Heart left ventricle (tissue), 16 donors: ENCODE results near the gene WDR83. TPM values are rescaled to one million over a fixed set of nuclear protein-coding genes. Genes with fewer than 3 reads are reported as not detected.
"Not testable (repeated sequence)": the region's sequence is repeated elsewhere in the genome, so short reads cannot be mapped to it uniquely, and the experiment has no call there.

Source experiments
- ATAC-seq, 4 donors: fragments of 200-7000 bp; cut with Tn5 transposase; one replicate each; pipeline ENCODE4 v1.9.1; 2020 to 2022; ENCODE audit warnings: moderate library complexity in 4 of 4, mild to moderate bottlenecking in 3 of 4, moderate number of reproducible peaks in 1 of 4
- DNase-seq, 5 donors: peaks; one replicate each; pipeline ENCODE4 v3.0.0-alpha.2; 2020
- H3K27ac ChIP-seq, 12 donors: fragments of 200-600 bp; sonication (generic) in 4 of 12; one replicate each; pipeline versions ENCODE4 v1.5.0 to v1.8.0; 2016 to 2022; ENCODE audit warnings: mild to moderate bottlenecking in 2 of 12
- H3K27me3 ChIP-seq, 9 donors: fragments of 200-600 bp; sonication (generic) in 2 of 9; one replicate each; pipeline versions ENCODE4 v1.5.1 to v1.8.0; 2016 to 2022; ENCODE audit warnings: mild to moderate bottlenecking in 3 of 9
- H3K36me3 ChIP-seq, 9 donors: fragments of 200-600 bp; sonication (generic) in 2 of 9; one replicate each; pipeline versions ENCODE4 v1.5.0 to v1.8.0; 2018 to 2022; ENCODE audit warnings: mild to moderate bottlenecking in 2 of 9
- H3K4me1 ChIP-seq, 12 donors: fragments of 200-600 bp; sonication (generic) in 4 of 12; one replicate each; pipeline versions ENCODE4 v1.5.0 to v1.8.0; 2016 to 2022; ENCODE audit warnings: mild to moderate bottlenecking in 3 of 12
- H3K4me3 ChIP-seq, 12 donors: fragments of 200-600 bp; sonication (generic) in 4 of 12; one replicate each; pipeline versions ENCODE4 v1.5.0 to v1.8.0; 2017 to 2022; ENCODE audit warnings: mild to moderate bottlenecking in 9 of 12, moderate library complexity in 4 of 12
- H3K9me3 ChIP-seq, 12 donors: fragments of 200-600 bp; sonication (generic) in 4 of 12; one replicate each; pipeline versions ENCODE4 v1.5.0 to v1.8.0; 2016 to 2022; ENCODE audit warnings: mild to moderate bottlenecking in 1 of 12
- POLR2A ChIP-seq, 2 donors: fragments of 450-650 bp; IDR thresholded peaks; one replicate each; pipeline ENCODE4 v1.6.1; 2017; ENCODE audit warnings: antibody characterized with exemption in 2 of 2, mild to moderate bottlenecking in 2 of 2, moderate library complexity in 2 of 2
- WGBS, 4 donors: extraction: QIAGEN DNeasy Blood & Tissue Kit in 2 of 4; methylation state at CpG; one replicate each; pipeline versions ENCODE4 v1.1.5 to v1.1.7; 2013 to 2018; 5-methylcytosine and 5-hydroxymethylcytosine counted together
- intact Hi-C, 10 donors: fragments of 100-400 bp; cut with DNase I; formaldehyde crosslinking; loops; one replicate each; pipeline versions ENCODE4 v1.11.1 to v1.14.2; 2022
- polyA plus RNA-seq, 2 donors: library from polyadenylated mRNA; stranded (reverse); fragments of 200-250 nt; gene quantifications; one replicate each; pipeline ENCODE4 v1.2.3, GENCODE V29; 2013
- total RNA-seq, 9 donors: library from RNA; depleted of rRNA in 2 of 9; stranded (reverse); fragments of >200 nt in 2 of 9; fragmentation: NEBNext Ultra II Directional in 3 of 9; extraction: Animal tissue kit (Norgen Biotek cat#: 25700) in 3 of 9; gene quantifications; one replicate each; pipeline versions ENCODE4 v1.1.0 to v1.2.4, GENCODE V29; 2016 to 2023
- TF ChIP-seq, protein P1 (sequence below), 12 donors: fragments of 200-600 bp; sonication (generic) in 4 of 12; IDR thresholded peaks; one replicate each; pipeline versions ENCODE4 v1.5.0 to v1.8.0; 2018 to 2022; ENCODE audit warnings: antibody characterized with exemption in 12 of 12, mild to moderate bottlenecking in 5 of 12
- donor health status: ischemic (EF 13 %, LVEDD 7.1; RV severe dilation, severe dysfunction).
- donor health status: healthy with polysubstance abuse.
- donor health status: DM: no; HTN: yes; CAD: no.
- donor health status: DM: no; HTN: no; CAD: no.
- donor health status: ischemic (EF 25% LVEDD 6.9; RV normal size, moderate dysfunction).
- donor health status: ischemic (EF 25% LVEDD 5.7; RV mildly dilated, moderate dysfunction).
- donor health status: healthy.
- donor health status: DM: yes; HTN: yes; CAD: no.
- donor health status: ischemic (EF 35%, LVEDD 5.7; RV mildly dilated, moderate dysfunction).
- donor health status: nonischemic (EF 11% LVEDD 7.7; RV severe dilation, severe dysfunction).
- donor health status: DM: yes; HTN: yes; CAD: no.
- donor health status: PGD.
- donor health status: ischemic (EF 29% LVEDD 5.4; RV normal size, mild dysfunction).
- donor health status: nonischemic (EF 23%, LVEDD 6.1; RV moderate dilation, normal function).

WDR83 gene
- total and polyA plus RNA-seq, 11 donors: 6.0 to 13.0 (median 7.9) TPM

DNA sequence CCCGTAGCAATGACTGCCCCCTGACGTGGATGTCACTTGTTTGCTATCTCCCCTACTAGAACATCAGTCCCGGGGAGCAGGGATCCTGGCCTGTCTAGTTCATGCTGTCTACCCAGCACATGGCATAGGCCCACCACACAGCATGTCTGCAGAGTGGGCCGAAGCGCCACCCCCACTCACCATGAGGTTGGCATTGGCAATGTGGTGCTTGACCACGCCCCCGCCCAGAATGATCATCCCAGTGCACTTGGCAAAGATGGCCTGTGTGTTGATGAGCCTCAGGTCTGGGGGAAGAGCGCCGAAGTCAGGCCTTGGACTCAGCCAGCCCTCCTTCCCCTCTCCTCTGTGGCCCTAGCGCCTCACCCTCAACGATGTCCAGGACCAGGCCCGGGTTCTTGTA, 10.3 kb downstream of the WDR83 start:
- intact Hi-C loops: loop anchor here in 4 of 10 donors (5.0 to 10.0 kb wide), 3 partner anchors 115 to 170 kb away; no protein-coding TSS in a partner anchor
- WGBS, 4 donors: 75 to 89% (median 89%) methylated on average over 6 to 12 of the region's 12 CpGs
- Histone ChIP-seq H3K4me1 (peaks cover 0 to 19% (median 7%) of the 10 kb centered on the region in 12 donors), H3K36me3 (peaks cover 0 to 83% (median 76%) of the 10 kb centered on the region in 9 donors), H3K4me3 (no peak overlapping the region), H3K27ac (no peak overlapping the region), H3K27me3 (no peaks in the 10 kb centered on the region), H3K9me3 (no peaks in the 10 kb centered on the region)
- no peak for DNase-seq
- no peak for ATAC-seq
- no peak for TF ChIP-seq POLR2A (IDR thresholded peaks at IDR 0.05)
- TF ChIP-seq, protein P1, sequence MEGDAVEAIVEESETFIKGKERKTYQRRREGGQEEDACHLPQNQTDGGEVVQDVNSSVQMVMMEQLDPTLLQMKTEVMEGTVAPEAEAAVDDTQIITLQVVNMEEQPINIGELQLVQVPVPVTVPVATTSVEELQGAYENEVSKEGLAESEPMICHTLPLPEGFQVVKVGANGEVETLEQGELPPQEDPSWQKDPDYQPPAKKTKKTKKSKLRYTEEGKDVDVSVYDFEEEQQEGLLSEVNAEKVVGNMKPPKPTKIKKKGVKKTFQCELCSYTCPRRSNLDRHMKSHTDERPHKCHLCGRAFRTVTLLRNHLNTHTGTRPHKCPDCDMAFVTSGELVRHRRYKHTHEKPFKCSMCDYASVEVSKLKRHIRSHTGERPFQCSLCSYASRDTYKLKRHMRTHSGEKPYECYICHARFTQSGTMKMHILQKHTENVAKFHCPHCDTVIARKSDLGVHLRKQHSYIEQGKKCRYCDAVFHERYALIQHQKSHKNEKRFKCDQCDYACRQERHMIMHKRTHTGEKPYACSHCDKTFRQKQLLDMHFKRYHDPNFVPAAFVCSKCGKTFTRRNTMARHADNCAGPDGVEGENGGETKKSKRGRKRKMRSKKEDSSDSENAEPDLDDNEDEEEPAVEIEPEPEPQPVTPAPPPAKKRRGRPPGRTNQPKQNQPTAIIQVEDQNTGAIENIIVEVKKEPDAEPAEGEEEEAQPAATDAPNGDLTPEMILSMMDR (IDR thresholded peaks at IDR 0.05): no peak

GRCh38 chr19:12678039-12678438, 11.4 kb downstream of the WDR83 start:
- H3K27me3 ChIP-seq, H3K9me3 ChIP-seq, DNase-seq, ATAC-seq, H3K27ac ChIP-seq, H3K4me3 ChIP-seq: not testable (repeated sequence)
- WGBS, 4 donors: 91 to 94% (median 92%) methylated on average over 5 of the region's 5 CpGs
- H3K4me1 ChIP-seq: peaks cover 0 to 23% (median 8%) of the 10 kb centered on the region in 12 donors
- H3K36me3 ChIP-seq: peaks cover 0 to 71% (median 69%) of the 10 kb centered on the region in 9 donors
- intact Hi-C loops: loop anchor here in 4 of 10 donors (5.0 to 10.0 kb wide), 3 partner anchors 116 to 169 kb away; no protein-coding TSS in a partner anchor

DNA sequence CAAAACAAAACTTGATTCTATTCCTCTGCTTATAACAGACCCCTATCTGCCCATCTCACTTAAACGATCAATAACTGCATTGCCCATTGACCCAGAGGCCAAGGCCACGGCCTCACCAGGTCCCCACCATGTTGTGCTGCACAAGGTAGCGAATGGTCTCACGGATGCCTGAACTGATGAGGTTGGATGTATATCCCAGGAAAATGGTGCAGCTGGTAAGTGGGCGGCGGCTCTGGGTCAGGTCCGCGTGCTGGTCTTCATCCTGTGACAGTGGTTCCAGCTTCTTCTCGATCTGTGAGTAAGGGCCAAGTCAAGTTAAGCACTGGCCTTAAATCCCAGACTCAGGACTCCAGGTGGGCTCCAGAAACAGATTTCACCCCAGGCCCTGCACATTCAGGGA, 13.4 kb downstream of the WDR83 start:
- DNase-seq (no peak), ATAC-seq (no peak)
- Histone ChIP-seq H3K27ac (no peak overlapping the region), H3K36me3 (peaks cover 0 to 52% (median 49%) of the 10 kb centered on the region in 9 donors), H3K4me1 (peaks cover 0 to 23% (median 8%) of the 10 kb centered on the region in 12 donors), H3K9me3 (no peaks in the 10 kb centered on the region), H3K4me3 (no peak overlapping the region), H3K27me3 (no peaks in the 10 kb centered on the region)
- intact Hi-C loops: loop anchor here in 1 of 10 donors (5.0 kb wide), 1 partner anchor 42 kb away; the partner anchor contains the start of gene TNPO2
- WGBS, 4 donors: 91 to 96% (median 95%) methylated on average over 9 of the region's 9 CpGs
- TF ChIP-seq POLR2A (IDR thresholded peaks at IDR 0.05): no peak
- TF ChIP-seq, protein P1 (IDR thresholded peaks at IDR 0.05): no peak

- H3K4me1 ChIP-seq: peaks cover 0 to 21% (median 8%) of the 10 kb centered on the region in 12 donors
- H3K4me3 ChIP-seq: peak within 1 kb of the TSS; percentile 55 to 99 (median 90)
- peak; percentile 90 to 96 (median 95) for DNase-seq
- intact Hi-C loops: loop anchor here in 1 of 10 donors (5.0 kb wide), 1 partner anchor 41 kb away; the partner anchor contains the start of gene TNPO2
- H3K9me3 ChIP-seq: no peaks in the 10 kb centered on the region
- H3K27me3 ChIP-seq: no peaks in the 10 kb centered on the region
- H3K36me3 ChIP-seq: peaks cover 0 to 39% (median 36%) of the 10 kb centered on the region in 9 donors
- peak within 1 kb of the TSS; percentile 80 to 100 (median 95) for H3K27ac ChIP-seq
- peak; percentile 89 to 95 (median 90) for ATAC-seq
- TF ChIP-seq, protein P1 (IDR thresholded peaks at IDR 0.05): peak in 1 of 12 donors; percentile 20
- TF ChIP-seq POLR2A (IDR thresholded peaks at IDR 0.05): peak in 1 of 2 donors; percentile 27
- WGBS, 4 donors: 0% methylated on average over 57 to 68 of the region's 68 CpGs
Measured at GRCh38 chr19:12681074-12681987, 14.7 kb downstream of the WDR83 start, which contains the start of gene DHPS. Gene DHPS, minus strand, starts transcription at chr19:12681880. Its CDS starts 114 bp downstream, at chr19:12681766.
